Measurements from ENCODE around the gene KRT4.

KRT4 gene

GRCh38 chr12:52761218-52761617 is 52.7 kb downstream of the KRT4 start:
- TF ChIP-seq EP300 (IDR thresholded peaks at IDR 0.05; ENCODE audit: borderline replicate concordance) (peak; percentile 49), USF1 (IDR thresholded peaks at IDR 0.05) (peak; percentile 37; the same call in 1 of the 2 replicates)

GRCh38 chr12:52760623-52761022 is 53.3 kb downstream of the KRT4 start:
- TF ChIP-seq EGR1 (IDR thresholded peaks at IDR 0.05) (no peak), CREB1 (IDR thresholded peaks at IDR 0.05; ENCODE audit: low read depth) (no peak), USF1 (IDR thresholded peaks at IDR 0.05) (no peak), CEBPB (IDR thresholded peaks at IDR 0.05) (no peak), RAD21 (IDR thresholded peaks at IDR 0.05; ENCODE audit: low read depth) (no peak), TCF12 (IDR thresholded peaks at IDR 0.05; ENCODE audit: low read depth) (no peak), TEAD4 (IDR thresholded peaks at IDR 0.05) (no peak), TAF1 (IDR thresholded peaks at IDR 0.05; ENCODE audit: low read depth) (no peak), NFIC (IDR thresholded peaks at IDR 0.05) (no peak), MAX (IDR thresholded peaks at IDR 0.05) (no peak), ZBTB7A (IDR thresholded peaks at IDR 0.05; ENCODE audit: low read depth) (no peak), YY1 (IDR thresholded peaks at IDR 0.05; ENCODE audit: low read depth) (no peak), FOXM1 (IDR thresholded peaks at IDR 0.05; ENCODE audit: borderline replicate concordance, low read depth) (no peak), EP300 (IDR thresholded peaks at IDR 0.05; ENCODE audit: borderline replicate concordance) (no peak)

DNA sequence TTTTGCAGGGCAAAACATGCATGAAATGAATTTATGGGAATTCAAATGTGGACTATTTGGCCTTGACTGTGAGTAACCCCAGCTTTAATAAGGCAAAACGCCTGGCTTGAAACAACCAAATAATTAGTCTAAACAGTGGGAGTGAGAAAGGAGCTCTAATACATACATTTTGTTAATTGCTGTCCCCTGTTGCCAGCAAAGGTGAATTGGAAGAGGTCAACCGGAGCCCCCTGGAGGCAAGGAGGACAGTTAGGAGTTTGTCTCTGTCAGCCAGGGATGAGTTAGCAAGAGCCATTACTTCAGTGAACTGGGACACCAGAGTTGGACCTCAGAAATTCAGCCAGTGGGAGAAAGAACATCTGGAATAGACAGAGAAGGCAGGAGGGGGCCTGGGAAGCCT is 54.2 kb downstream of the KRT4 start:
- TF ChIP-seq CEBPB (IDR thresholded peaks at IDR 0.05) (no peak), YY1 (IDR thresholded peaks at IDR 0.05; ENCODE audit: low read depth) (no peak), RAD21 (IDR thresholded peaks at IDR 0.05; ENCODE audit: low read depth) (no peak), TEAD4 (IDR thresholded peaks at IDR 0.05) (no peak), FOXM1 (IDR thresholded peaks at IDR 0.05; ENCODE audit: borderline replicate concordance, low read depth) (no peak), REST (IDR thresholded peaks at IDR 0.05; ENCODE audit: low read depth) (no peak), CREB1 (IDR thresholded peaks at IDR 0.05; ENCODE audit: low read depth) (no peak), EP300 (IDR thresholded peaks at IDR 0.05; ENCODE audit: borderline replicate concordance) (no peak)

DNA sequence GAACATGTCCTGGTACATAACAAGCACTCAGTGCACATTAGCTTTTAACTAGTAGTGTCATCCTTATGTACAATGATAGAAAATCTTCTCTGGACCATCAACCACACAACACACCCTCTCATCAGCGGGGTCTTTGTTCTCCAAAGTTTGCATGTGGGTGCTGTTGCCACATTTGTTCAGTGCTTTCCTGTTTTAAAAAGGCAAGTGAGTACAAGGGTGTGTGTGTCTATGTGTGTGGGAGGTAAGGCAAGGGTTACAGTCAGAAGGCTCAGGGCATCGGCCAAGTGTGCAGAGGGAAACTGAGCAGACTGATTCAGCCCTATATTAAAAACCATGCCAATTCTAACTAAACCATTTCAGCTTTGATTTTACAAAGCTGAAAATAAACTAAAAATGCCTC is 54.7 kb downstream of the KRT4 start:
- TF ChIP-seq CREB1 (IDR thresholded peaks at IDR 0.05; ENCODE audit: low read depth) (no peak), FOXM1 (IDR thresholded peaks at IDR 0.05; ENCODE audit: borderline replicate concordance, low read depth) (no peak), TAF1 (IDR thresholded peaks at IDR 0.05; ENCODE audit: low read depth) (no peak), MAX (IDR thresholded peaks at IDR 0.05) (no peak), TCF12 (IDR thresholded peaks at IDR 0.05; ENCODE audit: low read depth) (no peak), CEBPB (IDR thresholded peaks at IDR 0.05) (no peak), YY1 (IDR thresholded peaks at IDR 0.05; ENCODE audit: low read depth) (no peak), REST (IDR thresholded peaks at IDR 0.05; ENCODE audit: low read depth) (no peak), TEAD4 (IDR thresholded peaks at IDR 0.05) (no peak), USF1 (IDR thresholded peaks at IDR 0.05) (no peak), EP300 (IDR thresholded peaks at IDR 0.05; ENCODE audit: borderline replicate concordance) (no peak), NFIC (IDR thresholded peaks at IDR 0.05) (no peak), ZBTB7A (IDR thresholded peaks at IDR 0.05; ENCODE audit: low read depth) (no peak), EGR1 (IDR thresholded peaks at IDR 0.05) (no peak), RAD21 (IDR thresholded peaks at IDR 0.05; ENCODE audit: low read depth) (no peak)

DNA sequence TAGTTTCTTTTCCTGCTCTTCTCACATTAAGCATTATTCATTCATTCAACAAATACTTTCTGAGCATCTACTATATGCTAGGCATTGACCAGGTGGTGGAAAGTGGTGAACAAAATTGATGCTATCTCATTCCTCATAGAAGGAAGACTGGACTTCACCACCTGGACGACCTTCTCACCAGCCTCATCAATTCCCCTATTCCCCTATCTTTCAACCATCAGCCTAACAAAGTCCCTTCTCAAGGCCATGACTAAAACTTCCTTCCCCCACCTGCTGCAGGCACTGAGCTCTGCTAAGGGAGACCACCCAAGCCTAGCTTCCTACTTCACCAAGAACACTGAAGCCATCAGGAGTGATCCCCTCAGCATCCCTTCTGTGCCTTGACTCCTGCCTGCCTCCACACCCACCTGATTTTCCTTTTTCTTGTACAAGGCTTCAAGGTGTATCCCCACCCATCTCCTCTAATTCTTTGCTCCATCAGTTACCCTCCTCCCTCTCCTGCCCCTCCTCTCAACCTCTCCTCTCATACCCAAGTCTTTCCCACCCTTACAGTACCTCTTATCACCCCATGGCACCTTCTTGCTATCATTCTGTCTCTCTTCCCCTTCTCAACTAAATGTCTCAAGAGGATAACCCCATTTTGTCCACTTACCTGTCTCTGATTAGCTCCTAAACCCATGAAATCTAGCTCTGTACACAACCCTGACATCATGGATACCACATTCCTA is 56.3 kb downstream of the KRT4 start:
- TF ChIP-seq REST (IDR thresholded peaks at IDR 0.05; ENCODE audit: low read depth) (no peak), RAD21 (IDR thresholded peaks at IDR 0.05; ENCODE audit: low read depth) (no peak), EP300 (IDR thresholded peaks at IDR 0.05; ENCODE audit: borderline replicate concordance) (no peak), EGR1 (IDR thresholded peaks at IDR 0.05) (no peak), NFIC (IDR thresholded peaks at IDR 0.05) (no peak), TAF1 (IDR thresholded peaks at IDR 0.05; ENCODE audit: low read depth) (no peak), TCF12 (IDR thresholded peaks at IDR 0.05; ENCODE audit: low read depth) (no peak), USF1 (IDR thresholded peaks at IDR 0.05) (no peak), ZBTB7A (IDR thresholded peaks at IDR 0.05; ENCODE audit: low read depth) (no peak), CREB1 (IDR thresholded peaks at IDR 0.05; ENCODE audit: low read depth) (no peak), MAX (IDR thresholded peaks at IDR 0.05) (no peak), CEBPB (IDR thresholded peaks at IDR 0.05) (no peak), YY1 (IDR thresholded peaks at IDR 0.05; ENCODE audit: low read depth) (no peak), TEAD4 (IDR thresholded peaks at IDR 0.05) (no peak)

All from Ishikawa (cell line).